ENCODE measurements around the gene TAAR2.

The TAAR2 gene

GRCh38 chr6:132596201-132596600, 27.9 kb downstream of the TAAR2 start:
- TF ChIP-seq CTCF (IDR thresholded peaks at IDR 0.05; ENCODE audit: control insufficient read depth, insufficient read depth, low read depth, low read length, missing control alignments): no peak
- DNase-seq (ENCODE audit: low read depth): no peak
- H3K4me3 ChIP-seq (ENCODE audit: control insufficient read depth, low read depth, low read length): no peak overlapping the region

- DNase-seq (ENCODE audit: low read depth): no peak
- no peak for TF ChIP-seq CTCF (IDR thresholded peaks at IDR 0.05; ENCODE audit: control insufficient read depth, insufficient read depth, low read depth, low read length, missing control alignments)
- H3K4me3 ChIP-seq (ENCODE audit: control insufficient read depth, low read depth, low read length): no peak overlapping the region
Observed at GRCh38 chr6:132592855-132593254, 31.2 kb downstream of the TAAR2 start.

DNA sequence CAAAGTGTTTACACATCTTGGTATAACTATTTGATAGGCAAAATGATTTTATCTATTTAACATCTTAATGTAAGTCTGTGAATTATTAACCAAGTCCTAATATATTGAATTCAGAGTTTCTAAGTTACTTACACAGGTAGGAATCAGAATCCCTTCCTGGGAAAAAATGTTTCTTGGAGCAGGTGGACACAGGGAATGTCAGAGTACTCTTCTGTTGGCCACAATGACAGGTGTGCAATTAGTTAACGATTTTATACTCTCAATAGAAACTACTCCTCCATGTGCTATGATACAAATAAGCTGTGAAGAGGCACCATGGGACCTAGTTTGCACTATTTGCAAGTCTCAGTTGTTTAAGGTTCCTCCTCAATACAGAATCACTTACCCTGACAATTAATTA, 33.7 kb downstream of the TAAR2 start:
- no peak overlapping the region for H3K4me3 ChIP-seq (ENCODE audit: control insufficient read depth, low read depth, low read length)
- TF ChIP-seq CTCF (IDR thresholded peaks at IDR 0.05; ENCODE audit: control insufficient read depth, insufficient read depth, low read depth, low read length, missing control alignments): no peak
- no peak for DNase-seq (ENCODE audit: low read depth)

DNA sequence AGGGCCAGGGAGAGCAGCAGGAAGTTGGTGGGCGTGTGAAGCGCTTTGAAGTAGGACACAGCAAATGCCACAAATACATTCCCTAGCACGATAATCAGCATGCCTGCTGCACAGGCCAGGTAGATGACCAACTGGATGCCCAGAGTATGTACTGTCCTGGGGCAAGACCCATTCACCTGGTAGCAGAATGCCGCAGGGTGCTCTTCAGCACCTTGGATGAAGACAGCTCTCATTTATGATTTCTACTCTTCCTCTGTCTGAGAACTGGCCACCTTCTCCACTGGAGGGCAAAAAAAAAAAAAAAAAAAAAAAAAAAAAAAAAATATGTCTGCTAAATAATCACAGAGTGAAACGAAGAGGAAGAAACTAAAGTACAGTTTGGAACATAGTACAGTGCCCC, 34.6 kb downstream of the TAAR2 start, which contains the start of gene TAAR5:
Gene TAAR5, minus strand, starts transcription at position 288 of the 400 bp plus-strand sequence. Its CDS starts 55 bp downstream, at position 233.
- no peak for TF ChIP-seq CTCF (IDR thresholded peaks at IDR 0.05; ENCODE audit: control insufficient read depth, insufficient read depth, low read depth, low read length, missing control alignments)
- DNase-seq (ENCODE audit: low read depth): no peak
- no peak within 1 kb of the TSS for H3K4me3 ChIP-seq (ENCODE audit: control insufficient read depth, low read depth, low read length)

DNA sequence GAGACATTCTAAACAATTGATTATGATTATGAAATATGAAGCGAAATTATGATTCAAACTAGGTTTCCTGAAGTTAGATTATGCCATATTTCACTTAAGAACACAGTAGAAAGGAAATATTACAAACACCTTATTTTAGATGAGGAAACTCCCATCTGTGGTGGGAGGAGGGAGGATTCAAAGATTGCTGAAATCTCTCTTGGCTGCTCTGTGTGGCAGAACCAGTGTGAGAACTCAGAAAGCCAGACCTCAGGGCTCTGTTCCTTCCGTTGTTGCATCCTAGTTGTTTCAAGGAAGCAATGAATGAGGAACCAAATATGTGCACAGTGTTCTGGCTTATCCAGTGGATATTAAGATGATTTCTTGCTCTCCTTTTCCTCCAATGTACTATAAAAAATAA, 36.7 kb downstream of the TAAR2 start:
- H3K4me3 ChIP-seq (ENCODE audit: control insufficient read depth, low read depth, low read length): no peak overlapping the region
- DNase-seq (ENCODE audit: low read depth): no peak
- no peak for TF ChIP-seq CTCF (IDR thresholded peaks at IDR 0.05; ENCODE audit: control insufficient read depth, insufficient read depth, low read depth, low read length, missing control alignments)

GRCh38 chr6:132584698-132585097, 39.4 kb downstream of the TAAR2 start:
- TF ChIP-seq CTCF (IDR thresholded peaks at IDR 0.05; ENCODE audit: control insufficient read depth, insufficient read depth, low read depth, low read length, missing control alignments): no peak
- H3K4me3 ChIP-seq (ENCODE audit: control insufficient read depth, low read depth, low read length): no peak overlapping the region
- DNase-seq (ENCODE audit: low read depth): no peak

- no peak for TF ChIP-seq CTCF (IDR thresholded peaks at IDR 0.05; ENCODE audit: control insufficient read depth, insufficient read depth, low read depth, low read length, missing control alignments)
- H3K4me3 ChIP-seq (ENCODE audit: control insufficient read depth, low read depth, low read length): no peak overlapping the region
- DNase-seq (ENCODE audit: low read depth): no peak
Observed at GRCh38 chr6:132571774-132572173, 52.3 kb downstream of the TAAR2 start.
